ENCODE measurements around the gene MADD. TPM values are rescaled to one million over a fixed set of nuclear protein-coding genes. Genes with fewer than 3 reads are reported as not detected.

Gene MADD
- polyA plus RNA-seq, 3 donors, result 36.5 to 37.9 (median 37.8) TPM

DNA sequence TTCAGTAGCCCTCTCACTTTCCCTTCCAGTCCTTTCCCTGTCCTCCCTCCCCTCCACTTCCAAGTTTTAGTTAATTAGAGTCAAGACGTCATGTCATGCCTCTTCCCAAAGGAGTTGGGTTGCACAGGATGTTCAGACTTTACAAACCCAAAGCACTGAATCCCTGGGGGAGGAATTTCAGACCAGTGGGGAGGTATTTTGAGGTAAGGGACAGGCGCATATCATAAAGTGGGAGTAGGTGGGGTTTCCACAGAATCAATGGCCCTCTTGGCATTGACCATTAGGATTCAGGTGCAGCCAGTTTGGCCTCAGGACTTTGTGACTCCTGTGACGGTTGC is 20.6 kb upstream of the MADD start:
- DNase-seq (ENCODE audit: low read depth in 3 of 3, low spot score in 2 of 3), result no peak

DNA sequence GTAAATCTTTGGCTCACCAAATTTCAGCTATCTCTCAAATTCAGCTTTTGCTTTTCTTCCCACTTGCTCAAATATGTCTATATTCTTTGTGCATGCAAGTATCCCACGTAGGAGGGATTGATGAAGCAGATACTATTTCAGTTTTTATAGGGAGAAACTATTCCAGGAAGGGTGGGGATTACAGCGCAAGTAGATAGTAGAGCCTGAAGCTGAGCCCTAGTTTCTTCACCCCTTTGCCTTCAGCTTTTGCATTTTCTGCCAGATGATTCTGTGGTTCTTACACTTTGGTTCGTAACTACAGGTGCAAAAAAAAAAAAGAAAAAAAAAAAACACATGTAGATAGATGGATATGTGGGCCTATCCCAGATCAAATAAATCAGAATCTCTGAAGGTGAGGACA is 18.2 kb upstream of the MADD start:
- no peak for DNase-seq (ENCODE audit: low read depth in 3 of 3, low spot score in 2 of 3)

DNA sequence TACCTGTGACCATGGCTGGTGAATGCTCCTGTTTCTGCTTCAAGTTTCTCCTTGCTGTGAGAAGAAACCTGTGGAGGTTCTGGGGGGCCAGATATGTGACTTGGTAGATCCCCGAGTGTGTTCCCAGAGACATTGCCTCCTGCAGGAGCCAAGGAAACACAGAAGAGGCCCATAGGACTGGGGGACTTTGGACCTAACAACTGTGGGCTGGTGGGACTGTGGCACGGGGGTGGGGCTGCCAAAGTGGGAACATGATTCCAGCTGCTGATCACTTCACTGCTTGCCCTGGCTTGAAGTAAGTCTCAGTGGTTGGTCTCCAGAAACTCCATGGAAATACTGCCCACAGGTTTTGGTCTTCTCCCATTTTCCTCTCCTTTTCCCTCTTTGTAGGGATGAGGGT is 16.3 kb upstream of the MADD start:
- DNase-seq (ENCODE audit: low read depth in 3 of 3, low spot score in 2 of 3), result no peak

DNA sequence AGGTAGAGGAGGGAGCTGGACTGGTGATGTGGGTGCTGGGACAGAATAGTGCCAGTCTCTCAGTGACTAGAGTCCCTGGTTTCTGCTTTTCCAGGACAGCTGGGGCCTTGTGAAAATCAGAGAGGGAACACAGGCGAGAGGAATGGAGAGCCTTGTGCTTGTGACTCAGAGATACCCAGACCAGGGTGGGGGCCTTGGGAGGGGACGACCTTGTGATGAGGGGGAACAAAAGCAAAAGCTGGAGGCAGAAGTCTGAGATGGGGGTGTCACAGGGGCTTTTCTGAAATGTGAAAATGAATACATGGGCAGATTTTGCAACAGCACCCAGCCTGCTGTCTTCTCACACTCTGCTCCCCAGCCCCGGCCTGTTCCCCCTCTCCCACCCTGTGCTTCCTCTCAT is 15.5 kb upstream of the MADD start:
- DNase-seq (ENCODE audit: low read depth in 3 of 3, low spot score in 2 of 3), result no peak

DNA sequence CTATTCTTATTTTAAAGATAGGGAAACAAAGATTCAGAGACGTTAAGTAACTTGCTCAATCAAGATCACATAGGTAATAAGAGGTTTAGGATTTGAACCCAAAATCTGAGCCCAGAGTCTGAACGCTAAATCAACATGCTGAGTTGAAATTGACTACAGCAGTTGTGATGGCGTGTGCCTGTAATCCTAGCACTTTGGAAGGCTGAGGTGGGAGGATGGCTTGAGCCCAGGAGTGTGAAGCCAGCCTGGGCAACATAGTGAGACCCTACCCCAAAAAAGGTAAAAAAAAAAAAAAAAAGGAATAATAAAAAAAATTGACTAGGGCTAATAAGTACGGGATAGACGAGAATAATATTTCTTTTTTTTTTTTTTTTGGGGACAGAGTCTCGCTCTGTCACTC is 13.6 kb upstream of the MADD start:
- no peak for DNase-seq (ENCODE audit: low read depth in 3 of 3, low spot score in 2 of 3)

DNA sequence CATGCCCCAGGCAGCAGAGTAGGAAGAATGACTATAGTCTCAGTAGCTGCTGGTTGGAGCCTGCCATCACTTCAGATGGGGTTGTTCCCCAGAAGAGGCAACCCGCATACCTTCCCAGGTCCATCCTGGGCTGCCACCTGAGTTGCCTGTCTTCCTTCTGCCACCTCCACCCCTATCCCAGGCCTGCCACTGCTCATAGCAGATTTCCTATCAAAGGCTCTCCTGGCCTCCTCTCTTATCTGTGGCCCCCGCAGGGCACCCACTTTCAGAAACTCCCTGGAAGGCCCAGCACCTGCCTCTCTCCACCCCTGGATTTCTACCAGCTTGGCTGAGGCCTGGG is 12.8 kb upstream of the MADD start:
- no peak for DNase-seq (ENCODE audit: low read depth in 3 of 3, low spot score in 2 of 3)

DNA sequence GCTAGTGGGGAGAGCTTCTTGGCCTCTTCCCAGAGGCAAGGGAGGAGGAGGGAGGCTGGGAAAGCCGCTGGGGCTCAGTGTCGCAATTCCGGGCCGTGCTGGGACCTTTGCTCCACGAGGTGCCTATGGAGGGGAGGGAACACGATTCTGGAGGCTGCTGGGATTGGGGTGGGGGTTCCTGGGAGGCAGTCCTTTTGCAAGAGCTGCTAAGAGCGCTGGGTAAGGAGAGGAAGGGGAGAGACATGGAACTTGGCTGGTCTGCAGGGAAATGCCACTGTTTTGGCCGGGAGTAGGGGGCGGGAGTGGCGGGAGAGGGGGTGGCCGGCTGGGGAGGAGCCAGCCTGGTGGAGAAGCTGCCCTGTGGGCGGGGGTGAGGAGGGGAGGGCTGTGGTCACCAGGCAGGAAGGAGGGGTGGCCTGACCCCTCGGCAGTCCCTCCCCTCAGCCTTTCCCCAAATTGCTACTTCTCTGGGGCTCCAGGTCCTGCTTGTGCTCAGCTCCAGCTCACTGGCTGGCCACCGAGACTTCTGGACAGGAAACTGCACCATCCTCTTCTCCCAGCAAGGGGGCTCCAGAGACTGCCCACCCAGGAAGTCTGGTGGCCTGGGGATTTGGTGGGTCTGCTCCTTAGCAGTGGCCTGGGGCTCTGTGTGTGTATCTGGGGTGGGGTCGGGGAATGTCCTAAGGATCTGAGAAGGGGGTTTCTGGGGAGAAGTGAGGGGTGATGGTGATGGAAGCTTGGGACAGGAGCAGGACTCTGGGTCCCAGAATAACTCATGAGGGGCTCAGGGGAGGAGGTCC is 12.2 kb upstream of the MADD start, which contains the start of gene NR1H3:
Gene NR1H3 (plus strand): TSS at position 480 of the 800 bp plus-strand sequence. CDS start 1,221 bp downstream, outside the sequence.
- DNase-seq (ENCODE audit: low read depth in 3 of 3, low spot score in 2 of 3), result no peak

DNA sequence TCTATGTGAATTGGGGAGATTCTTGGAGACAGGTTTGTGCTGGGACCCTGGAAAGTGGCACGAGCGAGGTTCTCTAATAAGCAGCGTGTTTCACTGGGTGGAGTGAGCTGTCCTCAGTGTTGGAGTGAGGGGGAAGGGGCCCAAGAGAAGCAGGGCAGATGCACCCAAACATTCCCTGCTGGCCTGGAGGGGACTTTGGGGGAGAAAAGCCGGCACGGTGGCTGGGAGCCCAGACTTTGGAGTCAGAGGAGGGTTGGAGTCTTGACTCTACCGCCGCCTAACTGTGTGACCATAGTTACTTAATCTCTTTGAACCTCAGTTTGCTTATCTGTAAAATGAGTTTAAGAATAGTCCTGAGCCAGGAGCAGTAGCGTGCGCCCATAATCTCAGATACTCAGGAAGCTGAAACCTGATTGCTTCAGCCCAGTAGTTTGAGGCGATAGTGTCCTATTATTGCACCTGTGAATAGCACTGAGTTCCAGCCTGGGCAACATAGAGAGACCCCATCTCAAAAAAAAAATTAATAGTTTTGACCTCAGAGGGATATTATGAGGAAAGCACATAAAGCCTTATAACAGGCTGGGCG is 11.5 kb upstream of the MADD start:
- DNase-seq (ENCODE audit: low read depth in 3 of 3, low spot score in 2 of 3), result no peak

DNA sequence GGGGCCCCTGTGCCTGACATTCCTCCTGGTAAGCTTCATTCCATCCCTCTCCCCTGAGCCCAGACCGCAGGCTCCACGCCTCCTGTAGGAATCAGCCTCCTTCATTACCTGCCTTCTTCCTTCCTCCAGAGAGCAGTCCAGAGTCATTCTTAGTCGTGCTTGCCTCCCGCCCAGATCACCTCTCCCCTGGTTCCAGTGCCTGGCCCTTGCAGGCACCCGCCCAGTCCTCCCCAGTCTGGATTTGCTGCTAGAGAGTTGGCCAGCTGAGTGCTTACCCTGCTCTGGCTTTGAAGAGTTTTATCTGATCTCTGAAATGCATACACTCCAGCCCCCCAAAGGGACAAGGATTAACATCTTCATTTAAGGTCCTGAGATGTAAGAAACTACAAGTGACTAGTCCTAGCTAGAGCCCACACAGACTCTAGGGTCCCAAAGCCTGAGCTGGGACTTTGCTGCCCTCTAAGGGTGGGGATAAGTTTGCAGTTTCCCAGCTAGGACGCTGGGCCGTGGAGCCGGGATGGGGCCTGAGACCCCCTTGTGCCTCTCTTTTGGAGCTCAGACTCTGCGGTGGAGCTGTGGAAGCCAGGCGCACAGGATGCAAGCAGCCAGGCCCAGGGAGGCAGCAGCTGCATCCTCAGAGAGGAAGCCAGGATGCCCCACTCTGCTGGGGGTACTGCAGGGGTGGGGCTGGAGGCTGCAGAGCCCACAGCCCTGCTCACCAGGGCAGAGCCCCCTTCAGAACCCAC is 10.5 kb upstream of the MADD start:
- no peak for DNase-seq (ENCODE audit: low read depth in 3 of 3, low spot score in 2 of 3)

DNA sequence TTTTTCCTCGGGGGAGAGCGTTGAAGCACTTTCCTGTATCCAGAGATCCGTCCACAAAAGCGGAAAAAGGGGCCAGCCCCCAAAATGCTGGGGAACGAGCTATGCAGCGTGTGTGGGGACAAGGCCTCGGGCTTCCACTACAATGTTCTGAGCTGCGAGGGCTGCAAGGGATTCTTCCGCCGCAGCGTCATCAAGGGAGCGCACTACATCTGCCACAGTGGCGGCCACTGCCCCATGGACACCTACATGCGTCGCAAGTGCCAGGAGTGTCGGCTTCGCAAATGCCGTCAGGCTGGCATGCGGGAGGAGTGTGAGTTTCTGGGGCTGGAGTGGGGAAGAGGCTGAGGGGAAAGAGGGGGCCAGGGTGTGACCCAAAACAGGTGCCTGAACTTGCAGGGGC is 9.6 kb upstream of the MADD start:
- no peak for DNase-seq (ENCODE audit: low read depth in 3 of 3, low spot score in 2 of 3)

DNA sequence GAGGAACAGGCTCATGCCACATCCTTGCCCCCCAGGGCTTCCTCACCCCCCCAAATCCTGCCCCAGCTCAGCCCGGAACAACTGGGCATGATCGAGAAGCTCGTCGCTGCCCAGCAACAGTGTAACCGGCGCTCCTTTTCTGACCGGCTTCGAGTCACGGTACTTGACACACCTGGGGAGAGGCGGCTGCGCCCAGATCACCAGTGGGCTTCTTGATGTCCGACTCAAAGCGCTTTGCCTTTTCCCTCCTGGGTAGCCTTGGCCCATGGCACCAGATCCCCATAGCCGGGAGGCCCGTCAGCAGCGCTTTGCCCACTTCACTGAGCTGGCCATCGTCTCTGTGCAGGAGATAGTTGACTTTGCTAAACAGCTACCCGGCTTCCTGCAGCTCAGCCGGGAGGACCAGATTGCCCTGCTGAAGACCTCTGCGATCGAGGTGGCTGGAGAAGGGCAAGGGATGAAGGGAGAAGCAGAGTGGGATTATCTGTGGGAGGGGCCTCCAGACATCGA is 8.6 kb upstream of the MADD start:
- no peak for DNase-seq (ENCODE audit: low read depth in 3 of 3, low spot score in 2 of 3)

DNA sequence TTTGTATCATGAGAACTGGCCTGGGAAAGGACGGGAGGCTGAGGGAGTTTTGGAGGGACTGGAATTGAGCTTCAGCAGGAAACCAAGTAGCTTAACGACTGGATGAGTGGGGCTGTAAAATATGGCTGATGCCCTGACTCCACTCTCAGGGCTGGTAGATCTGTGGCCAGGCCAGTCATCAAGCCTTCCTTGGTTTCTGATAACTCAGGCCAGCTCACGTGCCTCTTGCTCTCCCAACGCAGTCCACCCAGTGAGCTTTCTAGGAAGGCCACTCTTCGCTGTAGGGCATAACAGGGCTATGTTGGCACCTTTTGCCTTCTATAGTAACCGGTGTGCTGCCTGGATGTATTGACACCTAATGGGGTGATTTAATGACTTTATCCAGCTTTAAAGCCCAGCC is 5.8 kb upstream of the MADD start:
- DNase-seq (ENCODE audit: low read depth in 3 of 3, low spot score in 2 of 3), result no peak

DNA sequence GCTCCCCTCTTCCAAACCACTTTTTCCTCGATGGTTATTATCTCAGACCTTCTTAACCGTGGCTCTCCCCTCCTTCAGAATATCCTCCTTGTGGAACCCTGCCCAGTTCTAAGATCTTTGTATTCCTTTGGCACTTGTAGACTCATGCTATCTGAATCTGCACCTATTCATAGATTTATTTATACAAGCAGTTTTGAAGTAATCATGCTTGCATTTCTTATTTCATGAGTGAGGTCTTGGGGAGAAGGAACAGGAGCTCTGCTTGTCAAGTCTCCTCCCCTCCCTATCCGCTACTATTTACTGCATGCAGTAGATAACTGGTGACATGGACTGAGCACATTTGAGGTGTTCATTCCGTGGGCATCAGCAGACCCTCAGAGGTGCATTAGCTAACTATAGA is 5.4 kb upstream of the MADD start:
- DNase-seq (ENCODE audit: low read depth in 3 of 3, low spot score in 2 of 3), result no peak

DNA sequence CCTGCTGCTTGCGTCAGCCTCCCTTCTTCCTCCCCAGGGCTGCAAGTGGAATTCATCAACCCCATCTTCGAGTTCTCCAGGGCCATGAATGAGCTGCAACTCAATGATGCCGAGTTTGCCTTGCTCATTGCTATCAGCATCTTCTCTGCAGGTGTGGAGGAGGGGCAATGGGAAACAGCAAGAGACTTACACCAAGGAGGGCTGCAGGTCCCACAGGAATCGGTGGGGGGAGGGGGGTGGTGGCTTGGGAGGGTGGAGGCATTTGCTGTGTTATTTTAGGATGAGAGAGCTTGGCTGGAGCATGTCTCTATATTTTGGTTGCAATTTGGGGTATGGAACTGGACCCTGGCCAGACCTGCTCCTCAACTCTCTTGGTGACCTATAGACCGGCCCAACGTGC is 2.1 kb upstream of the MADD start:
- no peak for DNase-seq (ENCODE audit: low read depth in 3 of 3, low spot score in 2 of 3)

DNA sequence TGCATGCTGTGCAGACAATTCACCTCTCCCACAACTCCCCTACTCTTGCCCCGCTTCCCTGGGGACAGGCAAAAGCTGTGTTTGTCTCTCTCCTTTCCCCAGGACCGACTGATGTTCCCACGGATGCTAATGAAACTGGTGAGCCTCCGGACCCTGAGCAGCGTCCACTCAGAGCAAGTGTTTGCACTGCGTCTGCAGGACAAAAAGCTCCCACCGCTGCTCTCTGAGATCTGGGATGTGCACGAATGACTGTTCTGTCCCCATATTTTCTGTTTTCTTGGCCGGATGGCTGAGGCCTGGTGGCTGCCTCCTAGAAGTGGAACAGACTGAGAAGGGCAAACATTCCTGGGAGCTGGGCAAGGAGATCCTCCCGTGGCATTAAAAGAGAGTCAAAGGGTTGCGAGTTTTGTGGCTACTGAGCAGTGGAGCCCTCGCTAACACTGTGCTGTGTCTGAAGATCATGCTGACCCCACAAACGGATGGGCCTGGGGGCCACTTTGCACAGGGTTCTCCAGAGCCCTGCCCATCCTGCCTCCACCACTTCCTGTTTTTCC is 1.4 kb upstream of the MADD start:
- DNase-seq (ENCODE audit: low read depth in 3 of 3, low spot score in 2 of 3), result no peak

DNA sequence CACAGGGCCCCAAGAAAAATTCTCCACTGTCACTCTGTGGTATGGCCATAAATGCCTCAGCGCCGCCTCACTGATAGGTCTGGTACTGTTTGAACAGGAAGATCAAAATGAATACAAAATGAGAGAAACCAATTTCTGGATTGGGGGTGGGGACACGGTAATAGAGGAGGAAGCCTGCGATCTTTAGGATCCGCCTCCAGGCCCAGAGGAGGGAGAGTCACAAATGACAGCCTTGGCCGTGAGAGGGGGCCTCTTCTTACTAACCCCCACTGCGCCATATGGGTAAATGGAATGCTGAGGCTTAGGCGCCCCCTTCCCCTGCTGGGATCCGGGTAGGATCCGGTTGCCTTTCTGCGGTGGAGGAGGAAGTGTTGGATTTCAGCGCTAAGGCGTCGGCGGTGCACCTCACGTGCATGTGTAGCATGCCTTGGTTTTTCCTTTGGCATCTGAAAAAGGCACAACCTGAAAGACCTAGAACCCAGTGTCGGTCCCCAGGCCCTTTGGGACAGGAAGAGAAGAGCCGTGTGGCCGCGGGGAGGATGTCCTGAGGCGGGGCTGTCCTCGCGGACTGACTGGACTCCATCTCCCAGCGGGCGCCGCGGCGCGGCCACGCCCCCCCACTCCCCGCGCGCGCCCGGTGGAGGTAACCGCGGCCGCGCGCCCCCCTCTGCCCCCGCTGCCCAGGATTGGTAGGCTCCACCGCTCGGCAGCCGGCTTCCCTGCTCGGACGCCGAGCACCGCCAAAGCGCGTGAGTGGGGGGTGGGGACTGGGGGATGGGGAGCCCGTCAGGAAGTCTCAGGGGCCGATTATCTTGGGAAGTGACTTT is 718 bp upstream of the MADD start:
- DNase-seq (ENCODE audit: low read depth in 3 of 3, low spot score in 2 of 3), result peak; percentile 69 to 81 (median 75)

DNA sequence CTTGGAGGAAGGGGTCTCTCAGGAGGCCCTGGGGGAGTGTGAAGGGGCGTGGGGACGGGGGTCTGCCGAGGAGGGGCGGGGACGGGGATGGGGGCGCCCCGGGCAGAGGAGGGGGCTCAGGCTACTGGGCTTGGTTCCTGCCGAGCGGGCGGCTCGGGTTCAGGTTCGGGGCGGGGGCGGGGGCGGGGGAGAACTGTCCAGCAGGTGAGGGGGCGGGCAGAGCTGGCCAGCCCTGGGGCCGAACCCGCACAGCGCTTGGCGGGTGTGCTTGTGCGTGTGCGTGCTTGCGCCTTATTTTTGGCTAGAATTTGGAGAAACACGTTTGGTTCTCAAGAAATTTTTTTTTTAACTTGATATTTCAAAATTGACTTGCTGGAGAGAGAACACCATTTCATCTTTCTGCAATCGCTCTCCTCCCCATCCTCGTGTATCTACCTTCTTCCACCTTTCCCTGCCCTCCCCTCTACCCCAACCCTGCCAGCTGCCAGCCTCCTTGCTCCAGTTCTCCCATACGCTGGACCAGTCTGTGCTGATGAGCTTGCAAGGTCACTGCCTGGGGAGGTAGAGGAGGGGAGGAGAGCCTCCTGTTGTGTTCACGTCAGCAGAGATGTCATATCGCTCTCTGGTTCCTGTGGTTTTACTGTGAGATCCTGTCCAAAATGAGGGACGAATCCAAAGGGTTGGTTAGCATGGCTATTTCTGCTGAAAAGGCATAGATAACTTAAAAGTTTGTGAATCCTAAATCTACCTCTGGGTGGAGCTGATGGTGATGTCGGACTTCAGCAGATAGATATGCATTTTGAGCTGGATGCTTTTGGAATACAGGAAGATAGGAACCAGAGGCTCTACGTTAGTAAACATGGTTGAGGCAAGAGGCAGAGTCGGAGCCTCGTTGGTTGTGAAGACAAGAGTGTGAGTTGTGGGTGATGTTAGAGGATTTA is 668 bp downstream of the MADD start:
- DNase-seq (ENCODE audit: low read depth in 3 of 3, low spot score in 2 of 3), result no peak

DNA sequence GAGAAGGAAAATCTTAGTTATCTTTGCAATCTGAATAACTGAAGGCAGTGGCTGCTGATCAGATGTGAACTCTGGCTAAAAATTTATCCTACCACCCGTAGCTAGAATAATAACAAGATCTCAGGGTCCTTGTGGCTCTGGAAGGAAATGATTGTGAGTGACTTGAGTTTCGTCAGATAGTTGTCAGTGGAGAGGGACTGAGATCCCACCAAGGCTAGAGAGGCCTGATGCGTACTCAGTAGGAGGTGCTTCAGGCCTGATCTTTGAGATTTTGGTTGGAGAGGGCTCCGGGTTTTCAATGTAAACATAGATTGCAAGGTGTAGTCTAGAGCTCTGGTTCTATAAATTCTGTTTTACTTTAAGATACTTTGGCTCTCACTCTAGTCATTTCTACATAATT is 1.4 kb downstream of the MADD start:
- DNase-seq (ENCODE audit: low read depth in 3 of 3, low spot score in 2 of 3), result no peak

DNA sequence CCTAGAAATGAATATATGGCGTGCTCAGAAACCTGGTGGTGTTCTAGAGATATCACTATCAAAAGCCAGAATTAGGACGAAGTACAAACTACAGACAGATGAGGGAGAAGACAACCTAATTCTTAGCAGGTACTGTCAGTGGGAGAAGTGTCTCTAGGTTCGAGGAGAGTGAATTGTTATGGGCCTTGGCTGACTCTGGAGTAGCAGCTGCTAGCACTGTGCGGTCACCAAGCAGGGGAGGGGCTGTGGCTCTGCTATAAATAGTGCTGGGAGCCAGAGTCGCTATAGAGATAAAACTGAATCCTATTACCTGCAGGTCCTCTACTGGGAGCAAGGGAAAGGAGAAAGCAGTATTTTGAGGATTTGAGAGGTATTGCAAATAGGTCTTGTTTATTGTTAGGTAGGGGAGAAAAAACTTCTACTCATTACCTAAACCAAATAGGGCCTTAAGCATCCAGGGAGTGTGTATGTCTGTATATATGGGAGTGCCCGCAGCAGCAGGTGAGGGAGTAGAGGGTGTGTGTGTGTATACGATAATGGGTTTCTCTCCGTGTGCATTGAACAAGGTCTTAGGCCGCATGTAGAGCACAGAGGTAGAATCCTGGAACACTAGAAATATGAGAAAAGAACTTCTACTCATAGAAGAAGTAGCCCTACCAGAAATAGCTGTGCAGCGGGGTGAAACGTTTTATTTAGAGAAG is 2.2 kb downstream of the MADD start:
- no peak for DNase-seq (ENCODE audit: low read depth in 3 of 3, low spot score in 2 of 3)

Data from right renal cortex interstitium (tissue), 3 donors.